Activated B cell treated with CpG ODN at 0.5 μM for 24 hours (primary cell): ENCODE data around the gene E2F3. TPM values are rescaled to one million over a fixed set of nuclear protein-coding genes. Genes with fewer than 3 reads are reported as not detected.

Experiments used
- ATAC-seq: fragments of 200-7000 bp; cut with Tn5 transposase; one replicate; pipeline ENCODE4 v1.10.0; 2021; ENCODE audit warnings: low read depth, mild to moderate bottlenecking, moderate library complexity
- CTCF ChIA-PET: fragments of 350-600 bp; sonication (Branson Sonifier 250); formaldehyde crosslinking; loops from one replicate; lab custom pipeline; 2021; ENCODE audit warnings: antibody characterized with exemption; lab: Charles Lee
- POLR2A ChIA-PET: fragments of 350-600 bp; sonication (Branson Sonifier 250); formaldehyde crosslinking; loops from one replicate; lab custom pipeline; 2021; ENCODE audit warnings: antibody characterized with exemption; lab: Charles Lee
- DNase-seq: peaks from one replicate; pipeline ENCODE4 v3.0.0; 2022
- H3K27ac Mint-ChIP-seq: one replicate; pipeline ENCODE4 v1.8.0; 2020; ENCODE audit warnings: mixed read lengths
- H3K27me3 Mint-ChIP-seq: one replicate; pipeline ENCODE4 v1.8.0; 2021; ENCODE audit warnings: mixed read lengths
- H3K36me3 Mint-ChIP-seq: one replicate; pipeline ENCODE4 v1.8.0; 2021; ENCODE audit warnings: low read depth, mixed read lengths
- H3K4me1 Mint-ChIP-seq: one replicate; pipeline ENCODE4 v1.8.0; 2021; ENCODE audit warnings: mixed read lengths
- H3K4me3 Mint-ChIP-seq: one replicate; pipeline ENCODE4 v1.8.0; 2020; ENCODE audit warnings: mild to moderate bottlenecking, mixed read lengths
- H3K9me3 Mint-ChIP-seq: one replicate; pipeline ENCODE4 v1.8.0; 2020; ENCODE audit warnings: mixed read lengths
- intact Hi-C: fragments of 100-400 bp; cut with micrococcal nuclease; formaldehyde crosslinking; loops from one replicate; pipeline ENCODE4 v1.15.1; 2024
- total RNA-seq: library from RNA; stranded (reverse); gene quantifications from 2 replicates; pipeline ENCODE4 v1.2.3, GENCODE V29; 2022
- TF ChIP-seq, protein P1 (sequence below): fragments of 200-600 bp; IDR thresholded peaks from one replicate; pipeline ENCODE4 v1.8.0; 2022; ENCODE audit warnings: antibody characterized with exemption, mild to moderate bottlenecking

Gene E2F3
- total RNA-seq, 1 donor from 2014 or later = 15.6 TPM

DNA sequence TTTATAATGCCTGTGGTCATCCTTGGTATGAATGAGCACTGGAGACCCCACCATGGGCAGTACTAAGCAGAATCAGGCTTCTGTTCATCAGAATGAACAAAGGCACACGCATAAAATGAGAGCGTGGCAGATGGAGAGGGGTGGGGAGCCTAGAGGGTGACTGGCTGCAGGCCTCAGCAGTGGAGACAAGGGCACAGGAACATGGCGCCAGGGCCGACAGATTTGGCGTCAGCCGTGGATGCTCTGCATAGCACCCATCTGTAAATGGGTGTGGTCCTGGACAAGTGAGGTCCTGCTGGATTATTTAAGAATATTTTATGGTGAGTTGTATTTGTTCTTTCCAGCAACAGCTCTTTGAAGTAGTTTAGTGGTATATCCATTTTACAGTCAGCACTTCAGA is 33.1 kb downstream of the E2F3 start:
- intact Hi-C loops = no loop called here
- POLR2A ChIA-PET = no interaction called here

DNA sequence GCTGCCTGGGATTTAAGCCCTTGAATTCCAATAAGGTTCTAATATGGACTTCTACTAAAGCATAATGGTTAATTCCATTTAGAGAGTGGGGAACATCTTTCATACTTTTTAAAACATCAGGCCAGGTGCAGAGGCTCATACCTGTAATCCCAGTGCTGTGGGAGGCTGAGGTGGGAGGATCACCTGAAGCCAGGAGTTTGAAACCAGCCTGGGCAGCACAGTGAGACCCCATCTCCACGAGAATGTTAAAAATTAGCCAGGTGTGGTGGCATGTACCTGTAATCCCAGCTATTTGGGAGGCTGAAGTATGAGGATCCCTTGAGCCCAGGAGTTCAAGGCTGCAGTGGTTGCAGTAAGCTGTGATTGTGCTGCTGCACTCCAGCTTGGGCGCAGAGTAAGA is 35.0 kb downstream of the E2F3 start:
- H3K27ac Mint-ChIP-seq = no peak overlapping the region
- no peak for ATAC-seq
- H3K9me3 Mint-ChIP-seq = peaks cover 5% of the 10 kb centered on the region
- TF ChIP-seq, protein P1, sequence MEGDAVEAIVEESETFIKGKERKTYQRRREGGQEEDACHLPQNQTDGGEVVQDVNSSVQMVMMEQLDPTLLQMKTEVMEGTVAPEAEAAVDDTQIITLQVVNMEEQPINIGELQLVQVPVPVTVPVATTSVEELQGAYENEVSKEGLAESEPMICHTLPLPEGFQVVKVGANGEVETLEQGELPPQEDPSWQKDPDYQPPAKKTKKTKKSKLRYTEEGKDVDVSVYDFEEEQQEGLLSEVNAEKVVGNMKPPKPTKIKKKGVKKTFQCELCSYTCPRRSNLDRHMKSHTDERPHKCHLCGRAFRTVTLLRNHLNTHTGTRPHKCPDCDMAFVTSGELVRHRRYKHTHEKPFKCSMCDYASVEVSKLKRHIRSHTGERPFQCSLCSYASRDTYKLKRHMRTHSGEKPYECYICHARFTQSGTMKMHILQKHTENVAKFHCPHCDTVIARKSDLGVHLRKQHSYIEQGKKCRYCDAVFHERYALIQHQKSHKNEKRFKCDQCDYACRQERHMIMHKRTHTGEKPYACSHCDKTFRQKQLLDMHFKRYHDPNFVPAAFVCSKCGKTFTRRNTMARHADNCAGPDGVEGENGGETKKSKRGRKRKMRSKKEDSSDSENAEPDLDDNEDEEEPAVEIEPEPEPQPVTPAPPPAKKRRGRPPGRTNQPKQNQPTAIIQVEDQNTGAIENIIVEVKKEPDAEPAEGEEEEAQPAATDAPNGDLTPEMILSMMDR = no peak
- intact Hi-C loops = no loop called here
- H3K4me3 Mint-ChIP-seq = no peak overlapping the region
- no peaks in the 10 kb centered on the region for H3K27me3 Mint-ChIP-seq
- POLR2A ChIA-PET = no interaction called here
- CTCF ChIA-PET = no interaction called here
- peaks cover 6% of the 10 kb centered on the region for H3K4me1 Mint-ChIP-seq
- DNase-seq = no peak
- peaks cover 34% of the 10 kb centered on the region for H3K36me3 Mint-ChIP-seq

More for the DNA sequence above, 33.1 kb downstream of the E2F3 start:
- H3K4me3 Mint-ChIP-seq = no peak overlapping the region
- DNase-seq (no peak), ATAC-seq (no peak)
- H3K36me3 Mint-ChIP-seq = peaks cover 33% of the 10 kb centered on the region
- H3K27me3 Mint-ChIP-seq = no peaks in the 10 kb centered on the region
- H3K27ac Mint-ChIP-seq = no peak overlapping the region
- peaks cover 6% of the 10 kb centered on the region for H3K4me1 Mint-ChIP-seq
- CTCF ChIA-PET = no interaction called here
- TF ChIP-seq, protein P1 = no peak
- H3K9me3 Mint-ChIP-seq = peaks cover 2% of the 10 kb centered on the region

DNA sequence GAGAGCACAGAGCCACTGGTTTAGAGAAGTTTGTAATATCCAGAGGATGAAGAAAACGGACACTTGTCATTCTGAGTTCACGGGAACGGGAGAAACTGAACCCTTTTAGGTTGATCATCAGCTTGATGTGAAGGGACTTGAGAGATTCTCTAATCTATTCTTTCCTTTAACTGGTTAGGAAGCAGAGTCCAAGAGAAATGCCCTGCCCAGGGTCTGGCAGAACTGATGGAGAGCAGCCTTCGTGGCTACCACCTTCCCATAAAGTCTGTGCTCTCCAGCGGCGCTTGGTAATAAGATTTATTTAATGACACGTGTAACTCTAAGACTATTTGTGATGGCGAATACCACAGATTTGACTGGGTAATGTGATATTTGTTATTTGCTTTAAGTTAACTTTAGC is 36.0 kb downstream of the E2F3 start:
- CTCF ChIA-PET = no interaction called here
- Mint-ChIP-seq H3K9me3 (peaks cover 5% of the 10 kb centered on the region), H3K36me3 (peaks cover 31% of the 10 kb centered on the region), H3K4me1 (peaks cover 6% of the 10 kb centered on the region), H3K4me3 (no peak overlapping the region), H3K27me3 (no peaks in the 10 kb centered on the region), H3K27ac (no peak overlapping the region)
- POLR2A ChIA-PET = no interaction called here
- DNase-seq (no peak), ATAC-seq (no peak)
- intact Hi-C loops = no loop called here
- TF ChIP-seq, protein P1 = no peak

DNA sequence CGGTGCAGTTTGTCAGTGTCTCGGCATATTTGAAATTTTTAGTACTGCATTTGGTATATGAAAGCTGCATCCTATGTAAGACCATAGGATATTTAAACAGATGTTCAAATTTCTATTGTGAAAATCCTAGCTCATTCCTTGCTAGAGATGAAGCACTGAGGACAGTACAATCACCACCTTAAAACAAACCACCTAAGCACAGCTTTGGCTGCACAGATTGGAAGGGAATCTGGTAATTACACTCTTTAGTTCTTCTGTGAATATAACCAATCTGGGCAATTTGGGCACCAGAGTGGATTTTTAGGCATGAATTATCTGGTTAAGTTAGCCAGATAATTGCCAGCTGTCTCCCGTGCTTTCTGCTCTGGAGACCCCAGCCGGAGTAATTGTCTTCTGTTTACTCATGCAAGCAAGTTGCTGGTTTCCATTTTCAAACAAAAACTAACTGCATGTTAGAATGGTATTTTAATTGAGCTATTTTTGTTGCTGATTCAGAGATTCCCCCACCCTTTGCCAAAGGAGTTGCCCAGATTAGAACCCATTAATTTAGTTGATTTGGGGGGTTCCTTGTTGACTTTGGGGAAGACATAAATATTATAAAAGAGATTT is 36.9 kb downstream of the E2F3 start:
- DNase-seq = no peak
- Mint-ChIP-seq H3K27me3 (no peaks in the 10 kb centered on the region), H3K27ac (no peak overlapping the region), H3K4me1 (peaks cover 6% of the 10 kb centered on the region), H3K4me3 (no peak overlapping the region), H3K9me3 (peaks cover 5% of the 10 kb centered on the region), H3K36me3 (peaks cover 31% of the 10 kb centered on the region)
- POLR2A ChIA-PET = no interaction called here
- intact Hi-C loops = no loop called here
- no peak for ATAC-seq
- CTCF ChIA-PET = no interaction called here
- TF ChIP-seq, protein P1 = no peak

DNA sequence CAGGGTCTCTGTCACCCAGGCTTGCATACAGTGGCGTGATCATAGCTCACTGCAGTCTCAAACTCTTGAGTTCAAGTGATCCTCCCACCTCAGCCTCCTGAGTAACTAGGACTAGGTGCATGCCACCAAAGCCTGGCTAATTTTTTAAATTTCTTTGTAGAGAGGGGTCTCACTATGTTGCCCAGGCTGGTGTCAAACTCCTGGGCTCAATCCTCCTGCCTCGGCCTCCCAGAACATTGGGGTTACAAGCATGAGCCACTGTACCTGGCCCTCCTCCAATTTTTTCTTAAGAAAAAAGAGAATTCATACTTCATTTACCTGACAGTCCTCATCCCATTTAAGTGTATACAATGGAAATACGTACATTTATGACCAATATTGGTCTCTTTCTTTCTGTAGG is 37.9 kb downstream of the E2F3 start:
- Mint-ChIP-seq H3K27me3 (no peaks in the 10 kb centered on the region), H3K27ac (no peak overlapping the region), H3K36me3 (peaks cover 24% of the 10 kb centered on the region), H3K4me1 (peaks cover 7% of the 10 kb centered on the region), H3K9me3 (peaks cover 5% of the 10 kb centered on the region), H3K4me3 (no peak overlapping the region)
- ChIA-PET POLR2A (no interaction called here), CTCF (no interaction called here)
- ATAC-seq = no peak
- DNase-seq = no peak
- TF ChIP-seq, protein P1 = no peak
- intact Hi-C loops = no loop called here
